ENCODE data around the gene P3H2.
A peak's percentile ranks its signal among the peaks of the same experiment; 100 is the strongest.
"Not testable (repeated sequence)": the region's sequence is repeated elsewhere in the genome, so short reads cannot be mapped to it uniquely, and the experiment has no call there.

P3H2 gene

GRCh38 chr3:190086191-190086590, 34.5 kb downstream of the P3H2 start:
- H3K4me3 ChIP-seq (replicated peaks; ENCODE audit: low read depth, low read length) = no peak overlapping the region
- TF ChIP-seq CTCF (IDR thresholded peaks at IDR 0.05; ENCODE audit: low read length, missing control alignments) = no peak
- no peak for DNase-seq (ENCODE audit: low read depth)

GRCh38 chr3:190084983-190085382, 35.7 kb downstream of the P3H2 start:
- no peak overlapping the region for H3K4me3 ChIP-seq (replicated peaks; ENCODE audit: low read depth, low read length)
- no peak for TF ChIP-seq CTCF (IDR thresholded peaks at IDR 0.05; ENCODE audit: low read length, missing control alignments)
- DNase-seq (ENCODE audit: low read depth) = no peak

- no peak for TF ChIP-seq CTCF (IDR thresholded peaks at IDR 0.05; ENCODE audit: low read length, missing control alignments)
- DNase-seq (ENCODE audit: low read depth) = no peak
- no peak overlapping the region for H3K4me3 ChIP-seq (replicated peaks; ENCODE audit: low read depth, low read length)
Observed at GRCh38 chr3:190083635-190084034, 37.1 kb downstream of the P3H2 start.

GRCh38 chr3:190081389-190081788, 39.3 kb downstream of the P3H2 start:
- no peak for TF ChIP-seq CTCF (IDR thresholded peaks at IDR 0.05; ENCODE audit: low read length, missing control alignments)
- no peak overlapping the region for H3K4me3 ChIP-seq (replicated peaks; ENCODE audit: low read depth, low read length)
- DNase-seq (ENCODE audit: low read depth) = no peak

- H3K4me3 ChIP-seq (replicated peaks; ENCODE audit: low read depth, low read length); DNase-seq (ENCODE audit: low read depth): not testable (repeated sequence)
Observed at GRCh38 chr3:190079173-190079572, 41.5 kb downstream of the P3H2 start.

GRCh38 chr3:190077395-190078045, 43.2 kb downstream of the P3H2 start:
- no peak overlapping the region for H3K4me3 ChIP-seq (replicated peaks; ENCODE audit: low read depth, low read length)
- TF ChIP-seq CTCF (IDR thresholded peaks at IDR 0.05; ENCODE audit: low read length, missing control alignments) = no peak
- peak; percentile 31 for DNase-seq (ENCODE audit: low read depth)

- peak; percentile 97 for DNase-seq (ENCODE audit: low read depth)
- no peak for TF ChIP-seq CTCF (IDR thresholded peaks at IDR 0.05; ENCODE audit: low read length, missing control alignments)
- no peak overlapping the region for H3K4me3 ChIP-seq (replicated peaks; ENCODE audit: low read depth, low read length)
Observed at GRCh38 chr3:190076601-190077394, 43.9 kb downstream of the P3H2 start.

Data from fibroblast of pulmonary artery (primary cell).